Retina (tissue), 1 donor: Measurements from ENCODE around the gene LRP2.

Experiments used
- DNase-seq: peaks from one replicate; pipeline ENCODE4 v3.0.0-alpha.2; 2016

LRP2 gene

GRCh38 chr2:169116327-169116726, 246.0 kb downstream of the LRP2 start:
- no peak for DNase-seq

GRCh38 chr2:169114056-169114455, 248.3 kb downstream of the LRP2 start:
- no peak for DNase-seq

DNA sequence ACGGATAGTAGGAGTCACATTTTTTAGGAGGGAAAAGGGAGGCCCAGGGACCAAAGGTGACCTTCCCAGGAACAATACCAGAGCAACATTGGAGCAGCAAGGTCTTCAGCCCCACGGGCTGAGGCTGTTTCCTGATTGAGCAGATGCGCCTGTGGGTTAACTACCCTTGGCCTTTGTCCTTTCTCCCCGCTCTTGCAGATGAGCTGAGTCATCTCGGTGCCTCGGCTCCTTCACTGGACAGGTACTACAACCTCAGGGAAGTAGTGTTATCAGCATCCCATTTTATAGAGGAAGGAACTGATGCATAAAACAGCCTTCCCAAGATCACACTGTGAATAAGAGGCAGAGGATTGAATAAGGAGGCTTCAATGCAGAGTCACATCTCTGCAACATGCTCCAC, 249.5 kb downstream of the LRP2 start:
- no peak for DNase-seq

GRCh38 chr2:169110916-169111315, 251.4 kb downstream of the LRP2 start:
- DNase-seq: peak; percentile 79

DNA sequence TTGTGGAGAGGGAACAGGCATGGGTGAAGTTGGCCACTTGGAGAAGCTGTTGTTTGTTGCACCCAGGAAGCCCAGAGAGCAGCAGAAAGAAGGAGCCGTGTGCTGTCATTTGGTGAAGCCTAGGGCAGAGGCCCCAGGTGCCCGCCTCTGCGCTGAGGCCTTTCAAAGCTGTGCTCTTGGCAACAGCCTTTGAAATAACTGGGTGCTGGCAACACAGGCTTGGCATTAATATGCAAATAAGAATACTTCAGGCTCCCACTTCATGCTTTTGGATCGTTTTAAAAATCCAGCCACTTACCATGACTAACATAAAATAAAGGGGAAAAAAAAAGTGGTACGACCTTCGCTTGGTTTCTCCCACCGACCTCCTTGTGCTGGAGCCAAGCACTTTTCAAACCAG, 251.9 kb downstream of the LRP2 start:
- DNase-seq: peak; percentile 44

- peak; percentile 83 for DNase-seq
Measured at GRCh38 chr2:169109502-169110409, 252.6 kb downstream of the LRP2 start.

- no peak for DNase-seq
Measured at GRCh38 chr2:169108099-169108884, 254.0 kb downstream of the LRP2 start.

GRCh38 chr2:169107645-169108044, 254.7 kb downstream of the LRP2 start:
- DNase-seq: no peak

GRCh38 chr2:169106563-169107545, 255.5 kb downstream of the LRP2 start:
- DNase-seq: no peak

GRCh38 chr2:169106134-169106533, 256.2 kb downstream of the LRP2 start:
- DNase-seq: no peak

DNA sequence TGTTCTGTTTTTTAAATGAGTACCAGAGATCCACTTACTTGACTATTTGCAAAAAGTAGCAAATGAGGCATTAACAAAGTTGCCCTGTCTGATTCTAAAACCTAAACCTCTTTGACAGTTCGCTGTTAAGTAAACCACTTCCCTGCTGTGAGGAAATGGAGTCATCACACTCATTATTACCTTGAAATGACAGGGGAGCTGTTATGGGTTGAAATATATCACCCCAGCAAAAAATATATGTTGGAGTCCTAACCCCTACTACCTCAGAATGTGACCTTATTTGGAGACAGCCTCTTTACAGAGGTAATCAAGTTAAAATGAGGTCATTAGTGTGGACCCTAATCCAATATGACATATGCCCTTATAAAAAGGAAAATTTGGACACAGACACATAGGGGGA, 256.9 kb downstream of the LRP2 start:
- DNase-seq: peak; percentile 69

DNA sequence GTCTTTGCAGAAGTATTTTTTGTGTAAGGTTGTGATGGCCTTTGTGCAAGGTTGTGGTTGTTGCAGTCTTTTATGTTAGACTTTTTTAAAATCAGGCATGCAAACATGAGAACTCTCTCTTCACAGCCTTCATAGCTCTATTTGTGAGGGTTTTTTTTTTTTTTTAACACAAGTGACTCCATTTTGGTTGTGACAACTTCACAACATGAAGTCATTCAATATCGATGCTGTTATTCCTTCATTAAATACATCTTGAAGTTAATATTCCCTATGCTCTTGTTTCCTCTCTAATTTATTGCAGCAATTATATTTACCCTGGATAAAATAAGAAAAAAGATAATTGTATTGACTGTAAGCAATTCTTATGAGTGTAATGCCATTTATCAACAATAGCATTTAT, 257.5 kb downstream of the LRP2 start:
- peak; percentile 29 for DNase-seq

DNA sequence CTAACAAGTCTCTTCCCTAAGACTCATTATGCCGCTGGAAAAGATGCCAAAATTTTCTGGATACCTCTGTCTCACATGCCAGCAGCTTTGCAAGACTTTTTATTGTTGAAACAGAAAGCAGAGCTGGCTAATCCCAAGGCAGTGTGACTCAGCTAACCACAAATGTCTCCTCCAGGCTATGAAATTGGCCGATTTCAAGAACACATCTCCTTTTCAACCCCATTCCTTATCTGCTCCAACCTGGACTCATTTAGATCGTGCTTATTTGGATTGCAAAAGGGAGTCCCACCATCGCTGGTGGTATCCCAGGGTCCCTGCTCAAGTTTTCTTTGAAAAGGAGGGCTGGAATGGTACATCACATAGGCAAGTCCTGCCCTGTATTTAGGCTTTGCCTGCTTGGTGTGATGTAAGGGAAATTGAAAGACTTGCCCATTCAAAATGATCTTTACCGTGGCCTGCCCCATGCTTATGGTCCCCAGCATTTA, 266.7 kb downstream of the LRP2 start:
- DNase-seq: no peak

- no peak for DNase-seq
Measured at GRCh38 chr2:169094676-169095075, 267.7 kb downstream of the LRP2 start.

- no peak for DNase-seq
Measured at GRCh38 chr2:169093535-169093934, 268.8 kb downstream of the LRP2 start.

DNA sequence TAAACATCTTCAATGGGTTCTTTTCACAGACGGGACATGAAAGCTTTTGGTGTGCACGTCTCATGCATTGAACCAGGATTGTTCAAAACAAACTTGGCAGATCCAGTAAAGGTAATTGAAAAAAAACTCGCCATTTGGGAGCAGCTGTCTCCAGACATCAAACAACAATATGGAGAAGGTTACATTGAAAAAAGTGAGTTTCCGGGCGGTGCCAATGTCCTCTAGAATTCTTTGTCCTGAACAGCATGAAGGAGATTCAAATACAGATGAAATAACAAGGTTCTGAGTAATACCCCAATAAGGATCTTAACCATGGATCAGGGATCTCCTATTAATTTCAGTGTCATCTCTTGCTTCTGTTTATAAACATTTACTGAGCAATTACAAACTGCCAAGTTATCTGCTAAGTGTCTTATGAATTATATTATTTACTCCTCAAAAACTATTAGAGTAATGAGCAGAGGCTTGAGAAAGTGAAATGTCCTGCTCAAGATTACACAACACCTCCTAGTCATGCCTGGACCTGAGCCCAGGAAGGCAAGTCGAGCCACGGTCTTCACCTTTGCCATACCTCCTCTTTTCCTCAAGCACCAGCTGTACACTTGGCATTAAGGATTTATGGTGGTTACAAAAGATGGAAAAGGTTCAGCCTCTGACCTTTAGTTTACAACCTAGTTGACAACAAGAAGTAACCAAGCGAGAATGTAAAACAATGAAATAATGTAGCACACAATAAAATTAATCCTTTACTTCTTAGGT, 270.4 kb downstream of the LRP2 start:
- no peak for DNase-seq

DNA sequence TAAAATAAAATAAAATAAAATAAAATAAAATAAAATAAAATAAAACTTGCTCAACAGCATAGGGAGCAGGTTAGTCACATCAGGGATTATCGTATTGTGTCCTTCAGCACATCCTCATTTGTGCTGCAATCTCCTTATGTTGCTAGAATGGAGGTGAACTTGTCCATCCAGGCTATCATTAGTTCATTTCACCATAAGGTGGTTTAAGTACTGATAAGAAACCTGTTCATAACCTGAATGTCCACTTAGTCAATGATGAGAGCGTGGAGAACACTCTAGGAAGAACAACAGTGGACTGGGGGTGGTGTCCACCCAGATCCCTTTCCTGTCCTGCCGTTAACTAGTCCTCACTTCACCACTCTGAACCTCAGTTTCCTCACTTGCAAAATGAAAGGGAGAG, 271.1 kb downstream of the LRP2 start:
- no peak for DNase-seq

- DNase-seq: no peak
Measured at GRCh38 chr2:169090133-169090820, 272.1 kb downstream of the LRP2 start.

DNA sequence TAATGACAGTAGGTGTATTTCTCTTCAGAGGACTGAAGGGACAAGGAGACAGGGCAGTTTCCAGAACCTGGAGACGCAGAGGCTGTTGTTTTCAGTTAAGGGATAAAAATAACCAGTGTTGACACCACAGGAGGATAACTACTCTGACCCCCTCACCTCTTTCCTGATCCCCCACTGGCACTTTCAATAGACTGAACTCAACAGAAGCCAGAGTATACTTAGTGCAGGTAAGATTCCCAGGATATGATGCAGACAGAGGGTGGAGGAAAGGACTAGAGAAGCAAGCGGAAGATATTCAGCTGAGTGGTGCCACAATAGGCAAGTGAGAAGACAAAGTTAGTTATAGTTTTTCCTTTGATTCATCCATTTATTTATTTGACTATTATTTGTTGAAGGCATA, 273.2 kb downstream of the LRP2 start:
- DNase-seq: no peak

GRCh38 chr2:169087757-169088379, 274.5 kb downstream of the LRP2 start:
- no peak for DNase-seq
